ENCODE measurements around the gene RHOB. TPM values are rescaled to one million over a fixed set of nuclear protein-coding genes. Genes with fewer than 3 reads are reported as not detected.

Gene RHOB
- polyA plus RNA-seq, 1 donor from 2014 or later: 14.0 TPM

GRCh38 chr2:20439193-20439475 is 7.7 kb upstream of the RHOB start:
- H3K27me3 Mint-ChIP-seq: peaks cover 18% of the 10 kb centered on the region
- H3K27ac Mint-ChIP-seq: no peak overlapping the region
- H3K4me3 Mint-ChIP-seq: peak overlapping the region in 1 of 4 donors; percentile 35
- H3K36me3 Mint-ChIP-seq: peaks cover 2% of the 10 kb centered on the region
- H3K4me1 Mint-ChIP-seq: peaks cover 4 to 6% (median 5%) of the 10 kb centered on the region in 3 donors
- no peaks in the 10 kb centered on the region for H3K9me3 Mint-ChIP-seq

GRCh38 chr2:20439503-20439902 is 7.4 kb upstream of the RHOB start:
- Mint-ChIP-seq H3K27me3 (peaks cover 18% of the 10 kb centered on the region), H3K27ac (peak overlapping the region in 1 of 3 donors; percentile 9), H3K36me3 (peaks cover 2% of the 10 kb centered on the region), H3K9me3 (no peaks in the 10 kb centered on the region), H3K4me1 (peaks cover 4 to 6% (median 5%) of the 10 kb centered on the region in 3 donors), H3K4me3 (peak overlapping the region in 1 of 4 donors; percentile 48)

GRCh38 chr2:20440001-20440560 is 6.8 kb upstream of the RHOB start:
- Mint-ChIP-seq H3K4me3 (peak overlapping the region in 1 of 4 donors; percentile 48), H3K4me1 (peaks cover 4 to 6% (median 5%) of the 10 kb centered on the region in 3 donors), H3K36me3 (peaks cover under 1% of the 10 kb centered on the region), H3K27me3 (peaks cover 19% of the 10 kb centered on the region), H3K9me3 (no peaks in the 10 kb centered on the region), H3K27ac (peak overlapping the region in 1 of 3 donors; percentile 50)

GRCh38 chr2:20443276-20443920 is 3.5 kb upstream of the RHOB start:
- Mint-ChIP-seq H3K36me3 (no peaks in the 10 kb centered on the region), H3K4me1 (peaks cover 6 to 9% (median 8%) of the 10 kb centered on the region in 3 donors), H3K27ac (peak overlapping the region in 1 of 3 donors; percentile 58), H3K9me3 (no peaks in the 10 kb centered on the region), H3K27me3 (peaks cover 8% of the 10 kb centered on the region), H3K4me3 (peak overlapping the region in 1 of 4 donors; percentile 37)

GRCh38 chr2:20444101-20444992 is 2.5 kb upstream of the RHOB start:
- Mint-ChIP-seq H3K4me3 (no peak overlapping the region), H3K27me3 (peaks cover 7% of the 10 kb centered on the region), H3K27ac (no peak overlapping the region), H3K36me3 (no peaks in the 10 kb centered on the region), H3K4me1 (peaks cover 5 to 13% (median 12%) of the 10 kb centered on the region in 3 donors), H3K9me3 (no peaks in the 10 kb centered on the region)

GRCh38 chr2:20444993-20445910 is 1.6 kb upstream of the RHOB start:
- Mint-ChIP-seq H3K27me3 (peaks cover 8% of the 10 kb centered on the region), H3K9me3 (no peaks in the 10 kb centered on the region), H3K4me3 (peak overlapping the region in 1 of 4 donors; percentile 65), H3K36me3 (no peaks in the 10 kb centered on the region), H3K27ac (no peak overlapping the region), H3K4me1 (peaks cover 6 to 13% (median 10%) of the 10 kb centered on the region in 3 donors)

- peak overlapping the region; percentile 87 to 97 (median 89) for H3K27ac Mint-ChIP-seq
- peaks cover 8% of the 10 kb centered on the region for H3K27me3 Mint-ChIP-seq
- peaks cover 6 to 13% (median 8%) of the 10 kb centered on the region in 3 donors for H3K4me1 Mint-ChIP-seq
- H3K36me3 Mint-ChIP-seq: no peaks in the 10 kb centered on the region
- H3K9me3 Mint-ChIP-seq: no peaks in the 10 kb centered on the region
- peak overlapping the region; percentile 83 to 98 (median 94) for H3K4me3 Mint-ChIP-seq
Measured at GRCh38 chr2:20446255-20446916, 488 bp upstream of the RHOB start.

GRCh38 chr2:20447437-20448245 is 767 bp downstream of the RHOB start:
- H3K36me3 Mint-ChIP-seq: no peaks in the 10 kb centered on the region
- H3K4me3 Mint-ChIP-seq: peak overlapping the region; percentile 88 to 98 (median 94)
- H3K4me1 Mint-ChIP-seq: peaks cover 6 to 13% (median 8%) of the 10 kb centered on the region in 3 donors
- peak overlapping the region; percentile 67 to 97 (median 87) for H3K27ac Mint-ChIP-seq
- H3K27me3 Mint-ChIP-seq: peaks cover 10% of the 10 kb centered on the region
- H3K9me3 Mint-ChIP-seq: no peaks in the 10 kb centered on the region

GRCh38 chr2:20448246-20448976 is 1.5 kb downstream of the RHOB start:
- Mint-ChIP-seq H3K4me3 (peak overlapping the region; percentile 88 to 98 (median 94)), H3K9me3 (no peaks in the 10 kb centered on the region), H3K27ac (peak overlapping the region in 1 of 3 donors; percentile 97), H3K4me1 (peaks cover 6 to 9% (median 8%) of the 10 kb centered on the region in 3 donors), H3K36me3 (no peaks in the 10 kb centered on the region), H3K27me3 (peaks cover 12% of the 10 kb centered on the region)

GRCh38 chr2:20448977-20449306 is 2.1 kb downstream of the RHOB start:
- H3K36me3 Mint-ChIP-seq: no peaks in the 10 kb centered on the region
- no peaks in the 10 kb centered on the region for H3K9me3 Mint-ChIP-seq
- H3K27me3 Mint-ChIP-seq: peaks cover 10% of the 10 kb centered on the region
- peaks cover 6 to 8% (median 8%) of the 10 kb centered on the region in 3 donors for H3K4me1 Mint-ChIP-seq
- peak overlapping the region in 3 of 4 donors; percentile 47 to 98 (median 50) for H3K4me3 Mint-ChIP-seq
- H3K27ac Mint-ChIP-seq: peak overlapping the region in 1 of 3 donors; percentile 39

- no peaks in the 10 kb centered on the region for H3K9me3 Mint-ChIP-seq
- peak overlapping the region in 1 of 3 donors; percentile 19 for H3K27ac Mint-ChIP-seq
- H3K27me3 Mint-ChIP-seq: peaks cover 10% of the 10 kb centered on the region
- peak overlapping the region; percentile 44 to 98 (median 65) for H3K4me3 Mint-ChIP-seq
- H3K4me1 Mint-ChIP-seq: peaks cover 6 to 8% (median 8%) of the 10 kb centered on the region in 3 donors
- no peaks in the 10 kb centered on the region for H3K36me3 Mint-ChIP-seq
Measured at GRCh38 chr2:20449501-20450200, 2.8 kb downstream of the RHOB start.

GRCh38 chr2:20450201-20450999 is 3.5 kb downstream of the RHOB start:
- Mint-ChIP-seq H3K4me3 (peak overlapping the region in 1 of 4 donors; percentile 98), H3K27me3 (peaks cover 6% of the 10 kb centered on the region), H3K27ac (peak overlapping the region in 1 of 3 donors; percentile 20), H3K36me3 (no peaks in the 10 kb centered on the region), H3K9me3 (no peaks in the 10 kb centered on the region), H3K4me1 (peaks cover 6 to 8% (median 8%) of the 10 kb centered on the region in 3 donors)

Data from IgD-negative memory B cell (primary cell).